NCI-H2081 treated with DMSO at 0.1 percent for 48 hours (cell line): Measurements from ENCODE around the gene FHOD3.

Experiments
- DNase-seq: peaks from one replicate; lab custom pipeline; 2025; lab: John Stamatoyannopoulos, UW

Gene FHOD3

DNA sequence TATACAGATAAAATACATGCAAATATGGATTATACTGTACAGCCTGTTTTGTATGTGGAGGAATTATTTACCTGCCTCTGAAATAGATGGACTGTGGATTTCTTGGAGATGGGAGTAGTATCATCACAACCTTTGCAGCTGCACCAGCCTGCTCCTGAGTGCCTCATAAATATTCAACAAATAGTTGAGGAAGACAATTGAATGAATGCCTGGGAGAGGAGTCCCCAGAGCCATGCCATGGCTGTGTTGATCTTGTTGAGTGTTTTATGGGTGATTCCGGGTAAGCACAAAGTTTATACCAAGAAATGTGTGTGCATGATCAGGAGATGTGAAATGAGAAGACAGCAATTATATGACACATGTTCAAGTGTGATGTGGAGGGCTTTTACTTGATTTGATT, 225.0 kb downstream of the FHOD3 start:
- DNase-seq = no peak

DNA sequence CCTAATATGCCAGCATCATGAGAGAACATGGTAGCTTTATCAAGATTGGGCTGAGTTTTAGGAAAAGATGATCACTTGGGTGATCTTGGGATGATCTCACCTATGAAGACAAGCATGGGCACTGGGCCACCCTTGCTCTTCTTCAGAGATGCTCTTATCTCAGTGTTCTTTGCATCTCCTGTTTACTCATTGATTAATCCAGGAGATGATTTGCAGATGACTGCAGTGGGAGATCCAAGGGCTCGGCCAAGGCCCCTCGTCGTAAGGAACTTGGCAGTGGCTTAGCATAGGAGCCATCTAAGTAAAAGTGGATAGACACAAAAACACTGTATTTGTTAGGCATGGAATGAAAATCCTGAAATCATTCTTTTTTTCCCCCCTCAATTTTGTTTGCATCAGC, 228.4 kb downstream of the FHOD3 start:
- no peak for DNase-seq

DNA sequence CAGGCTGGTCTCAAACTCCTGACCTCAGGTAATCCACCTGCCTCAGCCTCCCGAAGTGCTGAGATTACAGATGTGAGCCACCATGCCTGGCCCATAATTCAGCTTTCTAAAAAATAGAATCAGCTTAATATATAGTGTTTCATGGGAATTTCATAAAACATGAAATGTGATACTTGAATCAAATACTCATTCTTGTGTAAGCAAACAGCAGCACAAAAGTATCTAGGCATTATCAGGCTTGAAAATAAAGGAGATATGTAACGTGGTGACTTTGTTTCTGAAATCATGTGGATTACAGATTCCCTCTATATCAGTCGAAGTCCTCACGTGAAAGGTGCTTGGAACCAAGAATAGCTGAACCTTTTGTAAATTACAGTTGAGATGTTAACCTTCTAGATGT, 229.1 kb downstream of the FHOD3 start:
- DNase-seq = no peak

DNA sequence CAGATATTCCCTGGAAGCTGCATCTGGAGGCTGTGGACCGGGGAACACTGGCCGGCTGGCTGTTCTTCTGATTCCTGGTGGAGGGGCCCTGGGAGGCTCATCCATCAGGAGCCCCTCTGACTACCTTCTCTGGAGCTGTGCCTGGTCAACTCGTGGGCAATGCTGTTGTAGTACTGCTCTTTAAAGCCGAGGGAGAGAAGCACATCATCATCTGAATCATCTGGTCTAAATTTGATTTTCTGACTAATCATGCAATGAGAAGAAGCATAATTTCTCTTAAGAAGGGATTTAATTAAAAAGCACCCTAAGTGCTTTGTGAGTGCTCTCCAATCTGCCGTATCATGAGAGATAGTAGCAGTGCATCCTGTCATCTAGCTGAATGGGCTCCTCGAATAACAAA, 229.5 kb downstream of the FHOD3 start:
- DNase-seq = no peak

DNA sequence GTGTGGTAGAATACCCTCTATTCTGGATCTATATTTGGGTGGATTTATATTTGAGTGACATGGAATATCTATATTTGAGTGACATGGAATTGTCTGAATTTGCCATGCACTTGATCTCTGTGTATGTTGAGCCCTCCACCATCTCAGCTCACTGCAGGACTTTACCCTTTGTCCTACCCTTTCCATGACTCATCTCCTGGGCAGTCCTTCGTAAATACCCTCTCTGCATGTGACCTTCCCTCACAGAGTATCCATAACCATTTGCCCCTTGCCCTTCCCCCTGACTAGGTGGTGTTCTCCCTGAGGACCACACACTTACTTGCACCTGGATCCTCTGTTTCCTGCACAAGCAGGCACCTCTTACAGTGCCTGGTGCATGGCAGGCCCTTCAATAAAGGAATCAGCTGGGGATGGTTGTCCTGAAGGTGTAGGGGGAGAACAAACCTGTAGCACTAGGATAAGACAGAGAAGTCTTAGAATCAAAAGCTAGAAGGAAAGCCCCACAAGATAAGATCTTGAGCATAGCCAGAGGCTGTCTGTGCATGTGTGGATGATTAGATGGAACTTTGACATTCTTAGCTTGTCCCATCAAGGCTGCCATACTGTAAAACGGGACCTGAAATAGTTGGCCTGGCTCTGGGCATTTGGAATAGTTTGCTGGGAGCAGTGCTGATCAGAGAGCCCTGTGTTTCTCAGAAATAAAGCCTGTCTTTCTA, 230.4 kb downstream of the FHOD3 start:
- DNase-seq = no peak

DNA sequence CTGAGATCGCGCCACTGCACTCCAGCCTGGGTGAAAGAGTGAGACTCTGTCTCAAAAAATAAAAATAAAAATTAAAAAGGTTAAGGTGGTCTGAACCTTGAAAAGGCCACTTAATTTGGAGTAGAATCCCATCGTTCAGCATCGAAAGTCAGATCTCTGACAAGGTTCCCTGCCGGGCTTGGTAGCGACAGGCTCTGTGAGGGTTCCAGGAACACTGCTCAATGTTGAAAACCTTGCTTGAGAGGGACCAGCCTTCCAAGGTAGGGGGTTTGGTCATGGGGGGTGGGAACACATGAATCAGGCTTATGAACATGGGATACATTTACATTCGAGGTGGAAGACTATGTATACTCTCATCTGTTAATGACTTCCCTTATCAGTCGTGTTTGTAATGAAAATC, 232.2 kb downstream of the FHOD3 start:
- no peak for DNase-seq

DNA sequence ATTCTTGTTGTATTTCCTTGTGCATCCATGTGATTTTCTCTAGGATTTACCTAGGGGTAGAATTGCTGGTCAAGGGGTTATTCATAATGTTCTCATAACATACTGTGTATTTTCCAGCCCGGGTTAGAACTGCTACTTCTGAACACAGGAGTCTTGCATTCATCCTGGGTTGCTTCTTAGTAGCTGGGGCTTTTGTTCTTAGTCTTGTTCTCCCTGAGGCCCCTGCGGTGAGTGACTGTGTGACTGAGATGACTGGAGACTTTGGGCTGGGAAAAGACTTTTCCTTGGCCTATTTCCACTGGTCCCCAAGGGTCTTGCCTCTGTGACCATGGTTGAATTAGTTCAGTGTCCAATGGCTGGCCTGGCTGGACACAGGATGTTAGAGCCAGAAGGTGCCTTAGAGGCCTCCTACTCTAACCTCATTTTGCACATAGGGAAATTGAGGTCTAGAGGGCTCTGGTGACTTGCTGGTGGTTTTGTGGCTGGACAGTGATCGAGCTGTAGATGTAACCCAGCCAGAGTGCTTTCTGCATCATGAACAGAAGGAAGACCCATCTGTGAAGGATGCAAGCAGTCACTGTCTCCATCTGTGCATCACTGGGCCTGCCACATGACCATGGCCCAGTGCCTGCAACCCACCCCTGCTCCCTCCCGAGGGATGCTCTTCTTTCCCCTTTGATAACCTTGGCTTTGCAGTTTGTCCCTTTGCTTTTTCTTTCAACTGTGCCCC, 233.3 kb downstream of the FHOD3 start:
- no peak for DNase-seq

DNA sequence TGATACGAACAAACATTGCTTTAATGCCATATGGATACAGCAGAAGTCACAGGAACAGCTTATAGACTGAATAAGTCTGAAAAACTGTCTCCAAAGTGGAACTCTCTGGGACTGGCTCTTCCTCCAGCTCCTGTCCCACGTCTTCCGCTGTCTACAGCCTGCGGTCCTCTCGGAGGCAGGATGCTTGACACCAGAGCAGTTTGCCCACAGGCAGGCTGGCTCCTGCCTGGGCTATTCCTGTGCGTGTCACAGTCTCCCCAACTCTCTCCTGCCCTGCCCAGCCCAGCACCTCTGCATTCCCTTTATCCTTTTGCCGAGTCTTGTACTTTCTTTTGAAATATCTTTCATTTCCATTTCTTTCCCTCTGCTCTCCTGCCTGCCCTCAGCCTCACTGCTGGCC, 234.1 kb downstream of the FHOD3 start:
- DNase-seq = no peak

DNA sequence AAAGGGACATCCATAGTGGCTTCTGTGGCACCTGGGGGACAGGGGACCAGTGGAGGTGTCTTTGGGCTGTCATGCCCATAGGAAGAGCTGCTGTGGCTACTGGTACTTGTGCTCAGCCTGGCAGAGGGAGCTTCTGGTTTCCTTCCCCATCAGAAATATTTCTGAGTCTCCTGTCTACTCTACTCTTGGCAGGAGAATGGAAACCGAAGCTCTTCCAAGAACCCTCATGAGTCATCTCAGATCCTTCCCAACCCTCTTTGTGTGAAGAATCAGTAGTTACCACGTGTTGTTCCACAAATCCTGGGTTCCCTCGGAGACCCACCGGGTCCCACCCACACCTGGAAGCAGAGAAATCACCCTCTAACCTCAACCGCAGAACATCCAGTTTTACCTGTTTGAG, 234.9 kb downstream of the FHOD3 start:
- DNase-seq = no peak

DNA sequence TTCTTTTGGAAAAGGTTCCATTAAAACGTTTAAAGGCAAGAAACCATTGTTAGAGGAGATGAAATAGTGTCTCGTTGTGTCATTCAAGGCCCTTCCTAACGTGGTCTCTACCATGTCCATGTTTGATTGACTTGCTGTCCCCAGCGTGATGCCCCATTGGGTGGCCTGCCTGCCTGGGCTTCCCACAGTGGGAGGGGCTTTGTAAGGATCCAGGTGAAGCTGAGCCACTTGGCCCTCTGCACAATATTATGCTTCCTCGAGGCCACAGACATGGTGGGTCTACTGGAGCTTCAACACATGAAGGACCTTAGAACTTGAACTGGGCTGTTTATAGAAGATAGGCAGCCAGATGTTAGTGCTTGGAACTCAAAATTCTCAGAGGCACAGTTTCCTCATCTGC, 235.3 kb downstream of the FHOD3 start:
- DNase-seq = no peak

DNA sequence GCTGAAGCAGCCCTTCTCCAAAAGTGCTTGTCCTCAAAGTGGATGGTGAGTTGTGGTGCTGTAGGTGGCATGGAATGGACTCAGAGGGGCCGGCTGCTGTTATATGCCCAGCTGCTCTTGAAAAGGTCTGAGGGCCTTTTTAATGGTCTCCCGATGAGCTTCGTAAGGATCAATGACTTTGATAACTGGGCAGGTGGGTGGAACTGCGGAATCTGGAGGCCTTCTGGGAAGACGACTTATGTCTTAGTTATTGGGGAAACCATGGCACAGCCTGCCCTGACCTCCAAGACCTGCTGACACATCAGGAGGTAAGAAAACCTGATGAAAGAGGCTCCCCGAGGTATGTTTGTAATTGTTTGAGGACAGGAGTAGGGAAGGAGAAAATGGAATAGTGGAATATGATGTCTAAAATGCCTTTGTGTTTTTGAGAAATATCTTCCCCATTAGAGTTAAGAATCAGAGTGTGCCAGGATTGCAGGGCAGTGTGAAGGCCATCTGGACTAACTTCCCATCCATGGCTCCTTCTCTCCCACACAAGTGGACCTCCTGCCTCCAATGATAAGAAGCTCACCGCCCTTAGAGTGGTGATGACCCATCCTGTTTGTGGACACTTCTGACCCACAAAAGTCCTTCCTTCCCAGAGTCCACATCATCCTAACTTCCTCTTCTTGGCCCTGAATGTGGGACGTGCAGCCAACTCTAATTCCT, 236.1 kb downstream of the FHOD3 start:
- no peak for DNase-seq

DNA sequence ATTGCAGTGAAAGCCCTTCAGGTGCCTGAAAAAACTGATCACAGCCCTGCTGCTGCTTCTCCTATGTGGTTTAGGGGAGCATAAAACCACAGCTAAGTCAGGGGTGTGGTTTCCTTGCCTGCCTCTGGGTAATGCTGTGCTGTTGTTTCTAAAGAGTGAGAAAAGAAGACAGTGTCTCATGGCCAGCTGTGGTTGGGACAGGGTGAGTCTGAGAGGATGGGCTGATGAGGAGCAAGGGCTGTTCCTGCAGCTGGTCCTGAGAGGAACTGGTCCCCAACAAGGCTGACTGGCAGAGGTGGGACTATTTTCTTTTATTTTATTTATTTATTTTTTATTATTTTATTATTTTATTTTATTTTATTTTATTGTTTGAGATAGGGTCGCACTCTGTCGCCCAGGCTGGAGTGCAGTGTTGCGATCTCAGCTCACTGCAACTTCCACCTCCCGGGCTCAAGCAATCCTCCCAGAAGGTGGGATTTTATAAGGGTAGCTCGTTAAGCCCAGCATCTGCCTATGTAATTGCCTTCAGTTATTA, 236.7 kb downstream of the FHOD3 start:
- DNase-seq = no peak

DNA sequence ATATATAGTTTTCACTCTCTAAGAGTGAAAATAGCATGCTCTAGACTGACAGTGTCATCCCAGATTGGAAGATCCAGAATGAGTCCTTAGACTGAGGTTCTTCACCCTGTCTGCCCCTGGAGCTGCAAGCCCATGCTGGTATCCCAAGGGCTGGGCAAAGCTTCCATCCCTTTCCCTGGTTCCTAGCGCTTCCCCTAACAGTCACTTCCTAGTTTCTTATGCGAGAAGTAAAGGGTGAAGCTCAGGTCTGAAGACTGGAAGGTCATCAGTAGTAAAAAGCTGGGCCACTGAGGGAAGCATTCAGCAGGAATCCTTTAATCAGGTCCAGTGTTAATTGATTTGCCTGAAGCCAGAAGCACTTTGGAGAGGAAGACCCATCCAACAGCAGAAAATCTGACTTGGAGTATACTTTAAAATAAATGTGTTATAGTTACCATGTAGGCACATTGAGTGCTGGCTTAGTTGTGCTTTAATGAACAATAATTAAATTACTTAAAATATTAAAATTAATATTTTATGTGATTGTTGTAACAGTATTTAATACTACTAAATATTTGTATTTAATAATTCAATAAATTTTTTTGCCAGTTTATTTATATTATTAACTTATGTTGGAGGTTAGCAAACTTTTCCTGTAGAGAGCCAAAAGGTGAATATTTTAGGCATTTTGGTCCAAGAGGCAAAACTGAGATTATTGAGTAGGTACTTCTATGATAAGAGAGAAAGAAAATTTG, 237.9 kb downstream of the FHOD3 start:
- DNase-seq = no peak

DNA sequence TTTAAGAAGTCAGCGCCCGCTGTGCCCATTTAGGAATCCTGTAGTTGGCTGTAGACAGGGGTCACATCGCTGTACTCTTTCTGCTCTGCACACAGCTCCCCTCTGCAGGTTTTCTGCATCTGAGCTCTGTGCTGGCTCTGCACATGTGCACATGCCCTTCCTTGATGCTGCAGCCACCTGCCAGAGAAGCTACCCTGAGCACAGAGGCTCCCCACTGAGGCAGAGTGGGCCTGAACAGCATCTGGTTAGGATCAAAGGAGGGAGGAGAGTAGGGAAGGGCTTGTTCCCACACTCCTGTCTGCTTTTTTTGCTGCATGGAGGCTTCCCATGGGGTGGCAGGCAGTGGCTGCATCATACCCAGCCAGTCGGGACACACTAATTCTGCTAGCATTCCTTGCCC, 238.9 kb downstream of the FHOD3 start:
- no peak for DNase-seq

DNA sequence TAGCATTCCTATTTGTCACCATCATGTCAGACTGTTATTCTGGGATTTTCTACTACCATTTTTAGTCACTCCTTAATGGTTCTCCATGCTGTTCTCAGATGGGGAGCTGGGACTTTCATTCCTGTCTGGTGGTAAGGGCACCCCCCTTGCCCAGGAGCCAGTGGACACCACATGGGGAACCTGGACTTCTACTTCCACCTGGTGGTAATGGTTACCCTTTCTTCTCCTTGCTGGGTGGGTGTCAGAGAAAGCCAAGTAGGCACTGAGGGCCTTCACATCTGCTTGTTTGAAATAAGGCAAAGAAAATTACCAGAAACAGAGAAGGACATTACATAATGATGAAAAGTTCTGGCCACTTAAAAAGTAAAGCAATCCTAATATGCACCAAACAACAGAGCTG, 239.8 kb downstream of the FHOD3 start:
- DNase-seq = no peak

DNA sequence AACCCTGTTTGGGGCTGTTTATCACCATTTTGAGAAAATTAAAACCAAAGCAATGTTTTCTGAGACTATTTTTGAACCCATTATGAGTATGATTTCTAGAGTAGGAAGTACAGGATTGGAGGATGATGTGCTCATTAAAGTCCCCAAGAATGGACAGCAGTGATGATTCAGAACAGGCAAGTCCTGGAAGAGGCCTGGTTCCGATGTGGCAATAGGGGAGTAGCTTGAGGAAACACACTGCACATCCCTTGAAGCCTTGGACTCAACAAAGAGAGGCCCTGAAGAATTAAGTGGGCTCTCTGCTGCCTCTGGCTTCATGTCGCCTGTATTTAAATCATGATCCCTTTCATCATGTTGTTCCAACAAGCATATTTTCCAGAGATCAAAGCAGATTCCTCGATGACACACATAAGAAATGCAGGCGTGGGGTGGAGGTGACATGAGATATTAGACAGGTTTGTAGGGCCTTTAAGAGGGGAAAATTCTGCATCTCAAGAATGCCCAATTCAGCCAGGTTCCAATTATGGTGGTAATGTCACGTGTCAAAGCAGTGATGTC, 242.2 kb downstream of the FHOD3 start:
- DNase-seq = no peak

DNA sequence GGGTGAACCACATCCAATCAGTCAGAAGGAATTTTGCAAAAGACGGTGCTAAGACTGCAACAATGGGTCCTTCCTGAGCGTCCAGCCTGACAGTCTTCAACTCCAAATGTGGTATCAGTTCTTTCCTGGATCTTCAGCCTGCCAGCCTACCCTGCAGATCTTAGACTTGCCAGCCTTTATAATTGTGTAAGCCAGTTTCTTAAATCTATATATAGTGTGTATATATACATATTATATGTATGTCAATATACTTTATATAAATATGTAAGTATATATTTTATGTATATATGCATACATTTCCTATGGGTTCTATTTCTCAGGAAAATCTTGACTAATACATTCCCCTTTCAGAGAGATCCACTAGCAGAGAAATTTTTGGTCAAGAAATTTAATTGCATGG, 245.5 kb downstream of the FHOD3 start:
- DNase-seq = no peak

DNA sequence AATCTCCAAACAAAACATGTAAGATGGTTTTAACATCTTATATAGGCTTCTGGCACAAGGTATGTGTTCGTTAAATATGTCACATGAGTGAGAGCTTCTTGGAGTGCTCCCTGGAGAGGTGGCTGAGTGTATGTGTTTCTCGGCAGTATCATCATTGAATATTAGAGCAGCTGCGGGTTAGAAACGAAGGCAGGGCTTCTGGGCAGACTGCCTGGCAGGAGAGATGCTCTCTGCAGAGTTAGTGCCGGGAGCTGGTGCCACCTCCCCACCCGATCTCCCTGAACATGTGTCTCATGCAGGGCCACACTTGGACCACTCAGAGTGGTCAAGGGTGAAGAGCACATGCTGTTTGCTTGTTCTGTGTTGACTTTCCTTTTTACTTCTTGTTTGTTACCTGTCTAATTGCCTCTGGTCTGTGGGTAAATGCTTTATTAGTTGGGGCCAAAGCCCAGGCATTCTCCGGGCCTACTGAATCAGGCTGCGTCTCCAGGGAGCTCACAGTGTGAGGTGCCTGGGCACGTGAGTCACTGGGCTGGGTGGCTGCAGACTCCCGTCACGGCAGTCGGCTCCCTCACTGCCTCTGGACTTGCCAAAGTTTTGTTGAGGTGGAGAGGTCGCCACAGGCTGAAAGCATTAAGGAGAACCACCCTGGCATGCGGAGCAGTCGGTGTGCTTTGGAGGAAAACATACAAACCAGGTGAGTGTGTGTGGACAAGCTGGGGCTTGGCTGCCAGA, 246.6 kb downstream of the FHOD3 start:
- no peak for DNase-seq

DNA sequence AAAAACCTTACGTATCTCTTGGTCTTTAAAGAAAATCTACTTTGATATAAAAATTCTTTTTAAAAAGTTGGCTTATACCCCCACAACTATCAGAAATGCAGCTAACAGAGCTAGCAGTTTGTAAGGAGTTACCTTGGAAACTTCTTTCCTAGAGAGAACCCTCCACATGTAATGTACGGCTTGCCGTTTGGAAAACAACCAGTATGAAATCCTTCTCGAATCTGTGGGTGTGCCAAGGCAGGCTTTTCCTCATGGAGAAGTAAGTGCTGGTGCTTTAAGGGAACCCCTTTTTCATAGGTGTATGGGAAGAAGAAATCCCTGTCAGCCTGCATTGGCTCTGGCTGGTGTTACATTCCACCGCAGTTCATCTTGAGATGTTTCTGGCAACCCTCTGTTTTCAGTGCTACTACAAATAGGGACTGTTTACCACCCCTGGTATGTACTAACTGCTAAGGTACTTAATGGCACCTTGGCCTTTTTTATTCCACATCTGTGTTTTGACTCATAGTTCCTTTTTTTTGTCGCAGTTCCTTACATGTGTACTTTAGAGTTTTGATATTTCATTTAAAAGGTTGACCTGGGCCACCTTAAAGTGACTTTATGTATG, 248.4 kb downstream of the FHOD3 start:
- no peak for DNase-seq

DNA sequence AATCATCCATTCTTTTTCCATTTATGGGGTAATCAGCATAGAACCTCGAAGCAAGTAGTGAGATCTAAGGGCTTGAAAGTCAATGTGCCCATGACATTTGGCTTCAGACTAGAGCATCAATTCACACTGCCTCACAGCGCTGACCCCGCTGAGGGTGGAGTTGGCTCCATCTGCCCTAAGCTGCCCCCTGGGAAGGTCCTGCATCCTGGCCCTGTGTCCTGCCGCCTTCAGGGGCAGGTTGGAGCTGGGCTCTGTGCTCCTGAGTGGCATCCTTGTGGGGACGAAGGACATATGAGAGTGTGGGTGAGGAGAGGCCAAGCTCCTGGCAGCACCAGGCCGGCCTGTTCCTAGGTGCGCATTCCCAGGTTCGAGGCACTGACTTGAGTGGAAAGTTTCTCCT, 249.4 kb downstream of the FHOD3 start:
- no peak for DNase-seq

DNA sequence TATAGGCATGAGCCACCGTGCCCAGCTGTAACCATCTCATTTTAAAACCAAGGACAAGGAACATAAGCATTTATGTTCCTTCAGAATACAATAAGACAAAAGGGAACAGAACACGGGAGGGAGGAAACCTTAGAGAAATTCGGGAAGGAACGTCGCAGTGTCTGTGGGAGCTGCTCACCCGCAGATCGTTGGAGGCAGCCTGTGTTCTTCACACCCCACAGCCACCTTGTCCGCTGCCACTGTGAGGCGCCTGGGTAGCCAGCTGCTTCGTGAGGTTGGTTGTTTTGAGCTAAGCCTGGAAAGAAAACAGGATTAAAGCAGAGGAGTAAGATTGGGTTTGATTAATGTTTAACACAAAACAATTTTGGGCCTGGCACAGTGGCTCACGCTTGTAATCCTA, 250.0 kb downstream of the FHOD3 start:
- DNase-seq = no peak
